Mammary epithelial cell (primary cell): ENCODE data around the gene ADGRG3.

Source experiments
- EZH2 ChIP-seq: IDR thresholded peaks from 2 replicates; pipeline ENCODE4 v1.6.1; 2012; ENCODE audit warnings: low read length, inconsistent platforms, borderline replicate concordance
- TF ChIP-seq, protein P1 (sequence below), 2 donors: IDR thresholded peaks in 1 of 2; conservative IDR thresholded peaks in 1 of 2; 2 replicates each; pipeline ENCODE4 v1.5.1; 2011 to 2012; ENCODE audit warnings: inconsistent platforms in 2 of 2, low read length in 2 of 2, mild to moderate bottlenecking in 2 of 2, control low read depth in 1 of 2, low read depth in 1 of 2; ENCODE audit not compliant: insufficient read depth in 1 of 2; ENCODE audit errors: extremely low read depth in 1 of 2

DNA sequence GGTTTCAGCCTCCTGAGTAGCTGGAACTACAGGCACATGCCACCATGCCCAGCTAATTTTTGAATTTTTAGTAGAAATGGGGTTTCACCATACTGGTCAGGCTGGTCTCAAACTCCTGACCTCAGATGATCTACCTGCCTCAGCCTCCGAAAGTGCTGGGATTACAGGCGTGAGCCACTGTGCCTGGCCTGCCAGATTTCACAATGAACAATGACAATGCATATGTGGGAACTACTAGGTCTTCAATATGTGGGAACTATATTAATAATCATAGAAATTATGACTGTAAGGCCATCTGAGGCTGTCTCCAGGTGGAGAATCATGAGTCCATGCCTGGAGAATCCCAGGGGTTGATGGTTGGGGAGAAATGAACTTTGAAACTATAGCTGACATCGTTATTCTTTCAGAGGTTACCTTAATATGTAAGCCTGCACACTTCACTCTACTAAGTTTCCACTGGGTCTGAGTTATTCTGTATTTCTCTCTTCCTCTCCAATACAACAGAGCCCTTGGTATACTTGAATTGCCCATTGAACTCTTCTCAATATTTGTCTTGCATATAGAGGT, 19.3 kb downstream of the ADGRG3 start:
- TF ChIP-seq, protein P1, sequence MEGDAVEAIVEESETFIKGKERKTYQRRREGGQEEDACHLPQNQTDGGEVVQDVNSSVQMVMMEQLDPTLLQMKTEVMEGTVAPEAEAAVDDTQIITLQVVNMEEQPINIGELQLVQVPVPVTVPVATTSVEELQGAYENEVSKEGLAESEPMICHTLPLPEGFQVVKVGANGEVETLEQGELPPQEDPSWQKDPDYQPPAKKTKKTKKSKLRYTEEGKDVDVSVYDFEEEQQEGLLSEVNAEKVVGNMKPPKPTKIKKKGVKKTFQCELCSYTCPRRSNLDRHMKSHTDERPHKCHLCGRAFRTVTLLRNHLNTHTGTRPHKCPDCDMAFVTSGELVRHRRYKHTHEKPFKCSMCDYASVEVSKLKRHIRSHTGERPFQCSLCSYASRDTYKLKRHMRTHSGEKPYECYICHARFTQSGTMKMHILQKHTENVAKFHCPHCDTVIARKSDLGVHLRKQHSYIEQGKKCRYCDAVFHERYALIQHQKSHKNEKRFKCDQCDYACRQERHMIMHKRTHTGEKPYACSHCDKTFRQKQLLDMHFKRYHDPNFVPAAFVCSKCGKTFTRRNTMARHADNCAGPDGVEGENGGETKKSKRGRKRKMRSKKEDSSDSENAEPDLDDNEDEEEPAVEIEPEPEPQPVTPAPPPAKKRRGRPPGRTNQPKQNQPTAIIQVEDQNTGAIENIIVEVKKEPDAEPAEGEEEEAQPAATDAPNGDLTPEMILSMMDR (conservative IDR thresholded peaks at IDR 0.05 in 1 of 2, IDR thresholded peaks at IDR 0.05 in 1 of 2; ENCODE audit: extremely low read depth in 1 of 2, insufficient read depth in 1 of 2, low read depth in 1 of 2, low read length in 2 of 2) = no peak
- TF ChIP-seq EZH2 = no peak
